Measurements from ENCODE around the gene NXPH4.

Gene NXPH4

GRCh38 chr12:57272337-57273151, 56.0 kb downstream of the NXPH4 start:
- ATAC-seq (ENCODE audit: low read depth) (no peak), DNase-seq (ENCODE audit: low spot score) (no peak)
- Histone ChIP-seq H3K4me3 (ENCODE audit: severe bottlenecking) (no peak overlapping the region), H3K27me3 (ENCODE audit: insufficient read depth, poor library complexity, severe bottlenecking) (no peaks in the 10 kb centered on the region), H3K4me1 (ENCODE audit: insufficient read depth, poor library complexity, severe bottlenecking) (no peaks in the 10 kb centered on the region), H3K36me3 (ENCODE audit: low read depth) (peaks cover 42% of the 10 kb centered on the region), H3K27ac (ENCODE audit: poor library complexity, severe bottlenecking) (no peak overlapping the region), H3K9me3 (ENCODE audit: severe bottlenecking) (no peaks in the 10 kb centered on the region)
- TF ChIP-seq, protein P1, sequence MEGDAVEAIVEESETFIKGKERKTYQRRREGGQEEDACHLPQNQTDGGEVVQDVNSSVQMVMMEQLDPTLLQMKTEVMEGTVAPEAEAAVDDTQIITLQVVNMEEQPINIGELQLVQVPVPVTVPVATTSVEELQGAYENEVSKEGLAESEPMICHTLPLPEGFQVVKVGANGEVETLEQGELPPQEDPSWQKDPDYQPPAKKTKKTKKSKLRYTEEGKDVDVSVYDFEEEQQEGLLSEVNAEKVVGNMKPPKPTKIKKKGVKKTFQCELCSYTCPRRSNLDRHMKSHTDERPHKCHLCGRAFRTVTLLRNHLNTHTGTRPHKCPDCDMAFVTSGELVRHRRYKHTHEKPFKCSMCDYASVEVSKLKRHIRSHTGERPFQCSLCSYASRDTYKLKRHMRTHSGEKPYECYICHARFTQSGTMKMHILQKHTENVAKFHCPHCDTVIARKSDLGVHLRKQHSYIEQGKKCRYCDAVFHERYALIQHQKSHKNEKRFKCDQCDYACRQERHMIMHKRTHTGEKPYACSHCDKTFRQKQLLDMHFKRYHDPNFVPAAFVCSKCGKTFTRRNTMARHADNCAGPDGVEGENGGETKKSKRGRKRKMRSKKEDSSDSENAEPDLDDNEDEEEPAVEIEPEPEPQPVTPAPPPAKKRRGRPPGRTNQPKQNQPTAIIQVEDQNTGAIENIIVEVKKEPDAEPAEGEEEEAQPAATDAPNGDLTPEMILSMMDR (IDR thresholded peaks at IDR 0.05; ENCODE audit: poor library complexity, severe bottlenecking): no peak

DNA sequence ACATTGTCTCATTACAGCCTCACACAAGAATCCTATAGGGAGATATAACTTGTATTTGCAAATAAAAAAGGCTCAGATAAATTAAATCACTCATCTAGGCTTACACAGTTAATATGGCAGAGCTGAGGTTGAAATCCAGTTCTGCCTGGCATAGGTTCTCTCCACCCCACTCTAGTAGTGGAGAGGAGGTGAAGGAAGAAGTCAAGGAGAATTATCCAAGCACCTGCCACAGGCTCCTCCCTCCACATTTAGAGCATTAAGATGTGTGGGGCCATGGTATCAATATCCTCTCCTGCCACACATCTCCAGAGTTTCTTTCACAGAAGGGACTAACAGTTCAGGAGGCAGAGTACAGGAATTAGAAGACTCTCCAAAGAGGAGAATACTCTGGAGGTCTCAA, 56.9 kb downstream of the NXPH4 start:
- no peak overlapping the region for H3K4me3 ChIP-seq (ENCODE audit: severe bottlenecking)
- no peak for DNase-seq (ENCODE audit: low spot score)
- peaks cover 42% of the 10 kb centered on the region for H3K36me3 ChIP-seq (ENCODE audit: low read depth)
- no peaks in the 10 kb centered on the region for H3K27me3 ChIP-seq (ENCODE audit: insufficient read depth, poor library complexity, severe bottlenecking)
- H3K4me1 ChIP-seq (ENCODE audit: insufficient read depth, poor library complexity, severe bottlenecking): no peaks in the 10 kb centered on the region
- TF ChIP-seq, protein P1 (IDR thresholded peaks at IDR 0.05; ENCODE audit: poor library complexity, severe bottlenecking): no peak
- H3K27ac ChIP-seq (ENCODE audit: poor library complexity, severe bottlenecking): no peak overlapping the region
- no peaks in the 10 kb centered on the region for H3K9me3 ChIP-seq (ENCODE audit: severe bottlenecking)
- no peak for ATAC-seq (ENCODE audit: low read depth)

Measured in RWPE2 (cell line).